ENCODE measurements around the gene NFIL3. TPM values are rescaled to one million over a fixed set of nuclear protein-coding genes. Genes with fewer than 3 reads are reported as not detected.

NFIL3 gene
- polyA plus RNA-seq, 1 donor from 2014 or later = 31.6 TPM

DNA sequence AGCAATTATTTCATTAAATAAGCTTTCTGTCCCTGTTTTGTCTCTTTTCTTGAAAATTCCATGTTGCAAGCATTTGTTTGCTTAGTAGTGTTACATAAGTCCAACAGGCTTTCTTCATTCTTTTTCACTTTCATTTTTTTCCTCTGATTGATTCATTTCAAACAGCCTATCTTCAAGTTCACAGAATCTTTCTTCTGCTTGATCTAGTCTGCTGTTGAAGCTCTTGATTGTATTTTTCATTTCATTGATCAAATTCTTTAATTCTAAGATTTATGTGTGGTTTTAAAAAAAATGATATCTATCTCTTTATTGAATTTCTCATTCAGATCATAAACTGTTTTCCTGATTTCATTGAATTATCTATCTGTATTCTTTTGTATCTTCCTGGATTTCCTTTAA is 20.4 kb upstream of the NFIL3 start:
- H3K79me2 ChIP-seq (replicated peaks; ENCODE audit: insufficient read depth, low read length) = no peaks in the 10 kb centered on the region
- no peaks in the 10 kb centered on the region for H3K36me3 ChIP-seq (ENCODE audit: insufficient read depth, low read length)
- no peaks in the 10 kb centered on the region for H4K20me1 ChIP-seq (ENCODE audit: insufficient read depth)
- H3K4me3 ChIP-seq (ENCODE audit: low read length) = no peak overlapping the region
- H3F3A ChIP-seq (ENCODE audit: insufficient read depth, low read length, poor library complexity, severe bottlenecking) = no peaks in the 10 kb centered on the region
- no peak overlapping the region for H3K4me2 ChIP-seq (ENCODE audit: low read length)
- peaks cover 7% of the 10 kb centered on the region for H3K9me3 ChIP-seq (ENCODE audit: low read length)
- H2AFZ ChIP-seq (ENCODE audit: low read depth, low read length) = no peak overlapping the region
- H3K9me2 ChIP-seq (ENCODE audit: insufficient read depth, low read length) = no peaks in the 10 kb centered on the region
- no peak for TF ChIP-seq POLR2AphosphoS5 (IDR thresholded peaks at IDR 0.05)
- TF ChIP-seq EZH2 (IDR thresholded peaks at IDR 0.05; ENCODE audit: borderline replicate concordance, insufficient read depth, low read length, poor library complexity, severe bottlenecking) = no peak
- no peak for TF ChIP-seq RAD21 (conservative IDR thresholded peaks at IDR 0.05)
- TF ChIP-seq, protein P1, sequence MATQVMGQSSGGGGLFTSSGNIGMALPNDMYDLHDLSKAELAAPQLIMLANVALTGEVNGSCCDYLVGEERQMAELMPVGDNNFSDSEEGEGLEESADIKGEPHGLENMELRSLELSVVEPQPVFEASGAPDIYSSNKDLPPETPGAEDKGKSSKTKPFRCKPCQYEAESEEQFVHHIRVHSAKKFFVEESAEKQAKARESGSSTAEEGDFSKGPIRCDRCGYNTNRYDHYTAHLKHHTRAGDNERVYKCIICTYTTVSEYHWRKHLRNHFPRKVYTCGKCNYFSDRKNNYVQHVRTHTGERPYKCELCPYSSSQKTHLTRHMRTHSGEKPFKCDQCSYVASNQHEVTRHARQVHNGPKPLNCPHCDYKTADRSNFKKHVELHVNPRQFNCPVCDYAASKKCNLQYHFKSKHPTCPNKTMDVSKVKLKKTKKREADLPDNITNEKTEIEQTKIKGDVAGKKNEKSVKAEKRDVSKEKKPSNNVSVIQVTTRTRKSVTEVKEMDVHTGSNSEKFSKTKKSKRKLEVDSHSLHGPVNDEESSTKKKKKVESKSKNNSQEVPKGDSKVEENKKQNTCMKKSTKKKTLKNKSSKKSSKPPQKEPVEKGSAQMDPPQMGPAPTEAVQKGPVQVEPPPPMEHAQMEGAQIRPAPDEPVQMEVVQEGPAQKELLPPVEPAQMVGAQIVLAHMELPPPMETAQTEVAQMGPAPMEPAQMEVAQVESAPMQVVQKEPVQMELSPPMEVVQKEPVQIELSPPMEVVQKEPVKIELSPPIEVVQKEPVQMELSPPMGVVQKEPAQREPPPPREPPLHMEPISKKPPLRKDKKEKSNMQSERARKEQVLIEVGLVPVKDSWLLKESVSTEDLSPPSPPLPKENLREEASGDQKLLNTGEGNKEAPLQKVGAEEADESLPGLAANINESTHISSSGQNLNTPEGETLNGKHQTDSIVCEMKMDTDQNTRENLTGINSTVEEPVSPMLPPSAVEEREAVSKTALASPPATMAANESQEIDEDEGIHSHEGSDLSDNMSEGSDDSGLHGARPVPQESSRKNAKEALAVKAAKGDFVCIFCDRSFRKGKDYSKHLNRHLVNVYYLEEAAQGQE (IDR thresholded peaks at IDR 0.05; ENCODE audit: borderline replicate concordance) = no peak
- no peak for TF ChIP-seq MXI1 (conservative IDR thresholded peaks at IDR 0.05; ENCODE audit: poor library complexity, severe bottlenecking)
- TF ChIP-seq TAF1 (IDR thresholded peaks at IDR 0.05; ENCODE audit: low read depth) = no peak
- no peaks in the 10 kb centered on the region for H3K27me3 ChIP-seq (ENCODE audit: insufficient read depth, low read depth, low read length)
- H3K27ac ChIP-seq (ENCODE audit: low read length) = no peak overlapping the region
- H3K9ac ChIP-seq (ENCODE audit: low read length) = no peak overlapping the region

DNA sequence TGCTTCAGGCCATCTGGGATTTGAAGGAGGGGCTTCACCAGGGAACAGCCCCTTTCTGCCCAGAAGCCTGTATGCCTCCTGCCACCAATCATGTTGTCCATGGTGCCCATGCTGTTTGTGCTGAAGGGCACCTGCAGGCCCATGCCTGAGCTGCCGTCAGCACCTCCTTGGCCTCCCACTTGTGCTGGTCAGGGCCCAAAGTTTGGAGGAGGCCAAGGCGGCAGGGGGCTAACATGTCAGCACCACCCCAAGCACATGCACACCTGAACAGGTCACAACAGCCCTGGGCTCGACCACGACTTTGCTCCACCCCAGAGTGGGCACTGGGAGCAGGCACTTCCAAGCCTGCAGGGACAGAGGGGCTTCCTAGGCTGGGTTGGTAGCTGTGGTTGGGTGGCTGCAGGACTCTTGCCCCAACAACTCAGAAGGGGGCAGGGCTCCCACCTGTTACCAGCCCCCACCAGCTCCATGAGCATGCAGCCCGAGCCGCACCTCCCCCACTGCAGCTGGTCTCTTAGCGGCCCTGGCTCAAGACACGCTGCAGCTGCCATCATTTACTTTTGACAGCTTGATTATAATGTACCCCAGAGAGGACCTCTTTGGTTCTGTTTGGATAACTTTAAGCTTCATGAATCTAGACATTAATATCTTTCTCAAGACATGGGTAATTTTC is 19.8 kb upstream of the NFIL3 start:
- Histone ChIP-seq H3K4me2 (ENCODE audit: low read length) (no peak overlapping the region), H3K9me3 (ENCODE audit: low read length) (peaks cover 7% of the 10 kb centered on the region), H3K27ac (ENCODE audit: low read length) (no peak overlapping the region), H3K9me2 (ENCODE audit: insufficient read depth, low read length) (no peaks in the 10 kb centered on the region), H3K4me3 (ENCODE audit: low read length) (no peak overlapping the region), H3K79me2 (replicated peaks; ENCODE audit: insufficient read depth, low read length) (no peaks in the 10 kb centered on the region), H3K27me3 (ENCODE audit: insufficient read depth, low read depth, low read length) (no peaks in the 10 kb centered on the region), H3K9ac (ENCODE audit: low read length) (no peak overlapping the region), H2AFZ (ENCODE audit: low read depth, low read length) (no peak overlapping the region), H3K36me3 (ENCODE audit: insufficient read depth, low read length) (no peaks in the 10 kb centered on the region), H3F3A (ENCODE audit: insufficient read depth, low read length, poor library complexity, severe bottlenecking) (no peaks in the 10 kb centered on the region), H4K20me1 (ENCODE audit: insufficient read depth) (no peaks in the 10 kb centered on the region)
- TF ChIP-seq RAD21 (conservative IDR thresholded peaks at IDR 0.05) = no peak
- TF ChIP-seq EP300 (conservative IDR thresholded peaks at IDR 0.05; ENCODE audit: poor library complexity, severe bottlenecking) = no peak
- TF ChIP-seq, protein P1 (IDR thresholded peaks at IDR 0.05; ENCODE audit: borderline replicate concordance) = no peak
- TF ChIP-seq, protein P2, sequence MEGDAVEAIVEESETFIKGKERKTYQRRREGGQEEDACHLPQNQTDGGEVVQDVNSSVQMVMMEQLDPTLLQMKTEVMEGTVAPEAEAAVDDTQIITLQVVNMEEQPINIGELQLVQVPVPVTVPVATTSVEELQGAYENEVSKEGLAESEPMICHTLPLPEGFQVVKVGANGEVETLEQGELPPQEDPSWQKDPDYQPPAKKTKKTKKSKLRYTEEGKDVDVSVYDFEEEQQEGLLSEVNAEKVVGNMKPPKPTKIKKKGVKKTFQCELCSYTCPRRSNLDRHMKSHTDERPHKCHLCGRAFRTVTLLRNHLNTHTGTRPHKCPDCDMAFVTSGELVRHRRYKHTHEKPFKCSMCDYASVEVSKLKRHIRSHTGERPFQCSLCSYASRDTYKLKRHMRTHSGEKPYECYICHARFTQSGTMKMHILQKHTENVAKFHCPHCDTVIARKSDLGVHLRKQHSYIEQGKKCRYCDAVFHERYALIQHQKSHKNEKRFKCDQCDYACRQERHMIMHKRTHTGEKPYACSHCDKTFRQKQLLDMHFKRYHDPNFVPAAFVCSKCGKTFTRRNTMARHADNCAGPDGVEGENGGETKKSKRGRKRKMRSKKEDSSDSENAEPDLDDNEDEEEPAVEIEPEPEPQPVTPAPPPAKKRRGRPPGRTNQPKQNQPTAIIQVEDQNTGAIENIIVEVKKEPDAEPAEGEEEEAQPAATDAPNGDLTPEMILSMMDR (IDR thresholded peaks at IDR 0.05; ENCODE audit: poor library complexity, severe bottlenecking) = no peak
- TF ChIP-seq MXI1 (conservative IDR thresholded peaks at IDR 0.05; ENCODE audit: poor library complexity, severe bottlenecking) = no peak
- TF ChIP-seq TAF1 (IDR thresholded peaks at IDR 0.05; ENCODE audit: low read depth) = no peak
- TF ChIP-seq EZH2 (IDR thresholded peaks at IDR 0.05; ENCODE audit: borderline replicate concordance, insufficient read depth, low read length, poor library complexity, severe bottlenecking) = no peak
- TF ChIP-seq POLR2AphosphoS5 (IDR thresholded peaks at IDR 0.05) = no peak
- no peak for TF ChIP-seq SMC3 (conservative IDR thresholded peaks at IDR 0.05; ENCODE audit: poor library complexity)
